B cell (primary cell): ENCODE measurements around the gene KLHL3. TPM values are rescaled to one million over a fixed set of nuclear protein-coding genes. Genes with fewer than 3 reads are reported as not detected.

Source experiments
- ATAC-seq: fragments of 200-7000 bp; cut with Tn5 transposase; one replicate; pipeline ENCODE4 v1.10.0; 2021; ENCODE audit warnings: low read depth, mild to moderate bottlenecking, moderate number of reproducible peaks, moderate library complexity
- CTCF ChIA-PET: fragments of 350-600 bp; sonication (Branson Sonifier 250); formaldehyde crosslinking; loops from one replicate; lab custom pipeline; 2021; ENCODE audit warnings: antibody characterized with exemption, inconsistent platforms; lab: Charles Lee
- POLR2A ChIA-PET: fragments of 350-600 bp; sonication (Branson Sonifier 250); formaldehyde crosslinking; loops from one replicate; lab custom pipeline; 2021; ENCODE audit warnings: antibody characterized with exemption; lab: Charles Lee
- DNase-seq: peaks from one replicate; pipeline ENCODE4 v3.0.0; 2013
- H2AFZ ChIP-seq: 2 replicates; pipeline ENCODE4 v1.6.1; 2012; ENCODE audit warnings: mild to moderate bottlenecking, low read depth, low read length; ENCODE audit not compliant: insufficient read depth, poor library complexity, severe bottlenecking
- H3K27ac ChIP-seq, 2 donors: 1 replicate in 1 of 2; 2 replicates in 1 of 2; pipeline ENCODE4 v1.5.1; 2012 to 2013; ENCODE audit warnings: low read length in 2 of 2, mild to moderate bottlenecking in 2 of 2, moderate library complexity in 1 of 2
- H3K27me3 ChIP-seq, 4 experiments: fragments of 200-600 bp in 1 of 4; sonication (generic) in 1 of 4; replicated peaks in 1 of 4; 1 replicate in 2 of 4; 2 replicates in 2 of 4; pipeline versions ENCODE4 v1.6.1 to v1.7.0; 2013 to 2016; ENCODE audit warnings: low read length in 3 of 4, mild to moderate bottlenecking in 2 of 4, mixed read lengths in 1 of 4, moderate library complexity in 1 of 4; ENCODE audit not compliant: insufficient read depth in 4 of 4, control insufficient read depth in 3 of 4; ENCODE audit errors: control extremely low read depth in 1 of 4
- H3K36me3 ChIP-seq, 2 experiments: replicated peaks in 1 of 2; 1 replicate in 1 of 2; 2 replicates in 1 of 2; pipeline versions ENCODE4 v1.6.1 to v1.7.1; 2013; ENCODE audit warnings: low read length in 1 of 2; ENCODE audit not compliant: insufficient read depth in 2 of 2, control insufficient read depth in 1 of 2; ENCODE audit errors: control extremely low read depth in 1 of 2, extremely low read depth in 1 of 2
- H3K4me1 ChIP-seq, 2 donors: fragments of 200-600 bp in 1 of 2; sonication (generic) in 1 of 2; 1 replicate in 1 of 2; 2 replicates in 1 of 2; pipeline versions ENCODE4 v1.5.1 to v1.6.1; 2013 to 2017; ENCODE audit warnings: low read length in 2 of 2; ENCODE audit not compliant: control insufficient read depth in 2 of 2, insufficient read depth in 2 of 2
- H3K4me2 ChIP-seq: replicated peaks from 2 replicates; pipeline ENCODE3; 2012; ENCODE audit warnings: mild to moderate bottlenecking, low read depth, low read length; ENCODE audit not compliant: poor library complexity, severe bottlenecking
- H3K4me3 ChIP-seq, 5 experiments: fragments of 200-600 bp in 1 of 5; sonication (generic) in 1 of 5; 1 replicate in 3 of 5; 2 replicates in 2 of 5; pipeline versions ENCODE4 v1.5.1 to v1.7.0; 2011 to 2016; ENCODE audit warnings: low read length in 4 of 5, mild to moderate bottlenecking in 4 of 5, low read depth in 2 of 5, control low read depth in 1 of 5, moderate library complexity in 1 of 5; ENCODE audit not compliant: insufficient read depth in 1 of 5; ENCODE audit errors: control extremely low read depth in 1 of 5, extremely low read depth in 1 of 5
- H3K79me2 ChIP-seq: fragments of 200-600 bp; sonication (generic); one replicate; pipeline ENCODE4 v1.6.0; 2016; ENCODE audit warnings: low read length; ENCODE audit not compliant: control insufficient read depth, insufficient read depth
- H3K9ac ChIP-seq: fragments of 200-600 bp; sonication (generic); 2 replicates; pipeline ENCODE4 v1.6.1; 2017; ENCODE audit warnings: mild to moderate bottlenecking, low read length, moderate library complexity
- H3K9me3 ChIP-seq, 3 donors: one replicate each; pipeline versions ENCODE4 v1.6.1 to v1.7.1; 2013; ENCODE audit warnings: low read length in 2 of 3; ENCODE audit not compliant: control insufficient read depth in 2 of 3, insufficient read depth in 1 of 3; ENCODE audit errors: control extremely low read depth in 1 of 3
- H4K20me1 ChIP-seq: 2 replicates; pipeline ENCODE4 v1.6.0; 2012; ENCODE audit warnings: mild to moderate bottlenecking, low read length; ENCODE audit not compliant: insufficient read depth, control insufficient read depth, poor library complexity, severe bottlenecking
- H3K27ac Mint-ChIP-seq: one replicate; pipeline ENCODE4 v1.8.0; 2021; ENCODE audit warnings: mixed read lengths
- H3K27me3 Mint-ChIP-seq: one replicate; pipeline ENCODE4 v1.8.0; 2021; ENCODE audit warnings: mixed read lengths
- H3K4me1 Mint-ChIP-seq: one replicate; pipeline ENCODE4 v1.8.0; 2021; ENCODE audit warnings: mixed read lengths
- H3K4me3 Mint-ChIP-seq: one replicate; pipeline ENCODE4 v1.8.0; 2021; ENCODE audit warnings: mixed read lengths
- H3K9me3 Mint-ChIP-seq: one replicate; pipeline ENCODE4 v1.8.0; 2022; ENCODE audit warnings: mixed read lengths; ENCODE audit not compliant: insufficient read depth
- EZH2 ChIP-seq: IDR thresholded peaks from 2 replicates; pipeline ENCODE4 v1.6.1; 2012; ENCODE audit warnings: borderline replicate concordance, low read depth, mild to moderate bottlenecking, moderate library complexity, low read length; ENCODE audit not compliant: insufficient read depth, poor library complexity, severe bottlenecking
- WGBS: methylation state at CpG from one replicate; pipeline ENCODE4 v1.1.5; 2013; ENCODE audit warnings: missing lambda C conversion rate; ENCODE audit not compliant: insufficient coverage; 5-methylcytosine and 5-hydroxymethylcytosine counted together
- intact Hi-C: fragments of 100-400 bp; cut with micrococcal nuclease; formaldehyde crosslinking; loops from one replicate; pipeline ENCODE4 v1.10.0; 2022
- polyA plus RNA-seq: library from polyadenylated mRNA; depleted of rRNA; stranded (reverse); fragments of >200 nt; gene quantifications from 2 replicates; pipeline ENCODE4 v1.2.3, GENCODE V29; 2012
- total RNA-seq, 2 donors: library from RNA; stranded (reverse); fragments of 120-200 nt in 1 of 2; gene quantifications; 1 replicate in 1 of 2; 2 replicates in 1 of 2; pipeline versions ENCODE4 v1.2.3 to v1.2.4, GENCODE V29; 2013 to 2022
- TF ChIP-seq, protein P1 (sequence below): fragments of 200-600 bp; IDR thresholded peaks from one replicate; pipeline ENCODE4 v1.8.0; 2022; ENCODE audit warnings: antibody characterized with exemption, mild to moderate bottlenecking

The KLHL3 gene
- total and polyA plus RNA-seq, 2 donors (not counting 1 experiment from before 2014, with no cell fraction given), result 3.3 to 4.5 TPM

DNA sequence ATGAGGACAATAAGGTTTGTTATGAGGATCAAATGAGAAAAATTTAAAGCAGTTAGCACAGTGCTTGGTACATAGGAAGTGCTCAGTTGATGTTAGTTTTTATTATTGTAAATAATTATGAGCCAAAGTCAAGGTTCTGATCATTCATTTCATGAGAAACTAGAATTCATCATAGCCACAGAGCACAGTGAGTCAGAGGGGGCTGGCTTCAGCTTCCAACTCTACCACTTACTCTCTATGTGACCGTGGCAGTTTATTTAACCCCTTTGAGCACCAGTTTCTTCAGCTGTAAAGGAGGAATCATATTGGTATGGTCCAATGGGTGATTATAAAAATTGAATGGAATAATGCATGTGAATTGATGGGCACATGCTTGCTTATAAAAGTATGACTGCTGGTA is 39.4 kb downstream of the KLHL3 start:
- Histone ChIP-seq H4K20me1 (no peaks in the 10 kb centered on the region), H3K79me2 (no peaks in the 10 kb centered on the region), H3K36me3 (no peaks in the 10 kb centered on the region), H3K4me1 (peaks cover 7 to 10% of the 10 kb centered on the region in 2 donors), H3K9me3 (no peaks in the 10 kb centered on the region), H3K27ac (no peak overlapping the region), H3K27me3 (no peaks in the 10 kb centered on the region), H2AFZ (no peak overlapping the region), H3K4me3 (no peak overlapping the region), H3K4me2 (no peak overlapping the region), H3K9ac (no peak overlapping the region)
- intact Hi-C loops, result no loop called here
- TF ChIP-seq, protein P1, sequence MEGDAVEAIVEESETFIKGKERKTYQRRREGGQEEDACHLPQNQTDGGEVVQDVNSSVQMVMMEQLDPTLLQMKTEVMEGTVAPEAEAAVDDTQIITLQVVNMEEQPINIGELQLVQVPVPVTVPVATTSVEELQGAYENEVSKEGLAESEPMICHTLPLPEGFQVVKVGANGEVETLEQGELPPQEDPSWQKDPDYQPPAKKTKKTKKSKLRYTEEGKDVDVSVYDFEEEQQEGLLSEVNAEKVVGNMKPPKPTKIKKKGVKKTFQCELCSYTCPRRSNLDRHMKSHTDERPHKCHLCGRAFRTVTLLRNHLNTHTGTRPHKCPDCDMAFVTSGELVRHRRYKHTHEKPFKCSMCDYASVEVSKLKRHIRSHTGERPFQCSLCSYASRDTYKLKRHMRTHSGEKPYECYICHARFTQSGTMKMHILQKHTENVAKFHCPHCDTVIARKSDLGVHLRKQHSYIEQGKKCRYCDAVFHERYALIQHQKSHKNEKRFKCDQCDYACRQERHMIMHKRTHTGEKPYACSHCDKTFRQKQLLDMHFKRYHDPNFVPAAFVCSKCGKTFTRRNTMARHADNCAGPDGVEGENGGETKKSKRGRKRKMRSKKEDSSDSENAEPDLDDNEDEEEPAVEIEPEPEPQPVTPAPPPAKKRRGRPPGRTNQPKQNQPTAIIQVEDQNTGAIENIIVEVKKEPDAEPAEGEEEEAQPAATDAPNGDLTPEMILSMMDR, result no peak
- TF ChIP-seq EZH2, result no peak
- ATAC-seq (no peak), DNase-seq (no peak)
- H3K27ac Mint-ChIP-seq, result no peak overlapping the region
- peaks cover 10% of the 10 kb centered on the region for H3K4me1 Mint-ChIP-seq
- no peak overlapping the region for H3K4me3 Mint-ChIP-seq
- POLR2A ChIA-PET, result no interaction called here
- H3K27me3 Mint-ChIP-seq, result no peaks in the 10 kb centered on the region
- CTCF ChIA-PET, result interaction anchor here (1.5 kb wide), 1 partner anchor 46 kb away, joined by 5 read pairs; no protein-coding TSS in a partner anchor
- no CpG with 5 or more reads among the region's 1 CpG for WGBS
- no peaks in the 10 kb centered on the region for H3K9me3 Mint-ChIP-seq

DNA sequence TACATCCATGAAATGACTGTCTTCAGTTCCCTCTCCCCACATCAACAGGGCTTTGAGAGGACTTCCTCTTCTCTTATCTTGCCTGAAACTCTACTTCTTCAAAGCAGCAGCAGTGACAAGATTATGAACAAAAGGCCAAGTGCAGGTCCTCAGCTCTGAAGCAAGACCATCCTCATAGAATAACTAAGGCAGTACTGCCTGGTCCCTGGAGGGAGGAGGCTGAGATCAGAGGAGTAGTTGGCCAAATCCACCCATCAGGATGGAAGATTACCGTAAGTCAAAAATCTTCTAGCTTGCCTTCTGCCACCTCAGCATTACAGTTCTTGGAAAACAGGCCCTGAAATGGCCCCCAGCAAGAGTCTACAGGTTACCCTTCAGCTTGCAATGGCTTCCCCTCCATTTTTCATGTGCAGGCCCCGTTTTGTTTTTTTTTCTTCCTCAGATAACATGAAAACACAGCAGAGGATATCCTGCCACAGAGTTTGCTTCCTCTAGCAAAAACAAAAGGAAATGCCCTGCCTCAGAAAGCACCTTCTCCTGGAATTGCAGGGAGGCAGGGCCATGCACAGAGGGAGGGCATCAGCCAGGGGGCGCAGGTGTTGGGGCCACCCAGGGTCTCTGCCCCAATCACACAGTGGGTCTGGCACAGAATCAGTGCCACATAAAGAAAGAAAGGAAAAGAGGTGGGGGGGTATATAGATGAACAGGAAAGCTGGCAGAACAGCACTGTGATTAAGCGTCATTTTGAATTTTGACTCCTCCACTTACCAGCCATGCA is 40.0 kb downstream of the KLHL3 start:
- H2AFZ ChIP-seq, result peak overlapping the region; percentile 21
- peak; percentile 7 for DNase-seq
- H3K4me3 Mint-ChIP-seq, result no peak overlapping the region
- H3K4me1 ChIP-seq, result peaks cover 7 to 10% of the 10 kb centered on the region in 2 donors
- H3K4me1 Mint-ChIP-seq, result peaks cover 10% of the 10 kb centered on the region
- CTCF ChIA-PET, result interaction anchor here (1.5 kb wide), 1 partner anchor 46 kb away, joined by 5 read pairs; no protein-coding TSS in a partner anchor
- no peaks in the 10 kb centered on the region for H3K9me3 ChIP-seq
- ATAC-seq, result no peak
- no peaks in the 10 kb centered on the region for H3K36me3 ChIP-seq
- no peak for TF ChIP-seq EZH2
- TF ChIP-seq, protein P1, result no peak
- no peak overlapping the region for H3K27ac ChIP-seq
- H4K20me1 ChIP-seq, result no peaks in the 10 kb centered on the region
- intact Hi-C loops, result no loop called here
- H3K9me3 Mint-ChIP-seq, result no peaks in the 10 kb centered on the region
- POLR2A ChIA-PET, result no interaction called here
- no peaks in the 10 kb centered on the region for H3K27me3 ChIP-seq
- H3K4me3 ChIP-seq, result no peak overlapping the region
- H3K79me2 ChIP-seq, result no peaks in the 10 kb centered on the region
- peak overlapping the region; percentile 3 for H3K27ac Mint-ChIP-seq
- no peak overlapping the region for H3K9ac ChIP-seq
- 24% methylated on average over 2 of the region's 4 CpGs for WGBS
- H3K4me2 ChIP-seq, result no peak overlapping the region
- H3K27me3 Mint-ChIP-seq, result no peaks in the 10 kb centered on the region
